NCI-H187 treated with DMSO at 0.1 percent for 48 hours (cell line): ENCODE measurements around the gene BCL2L2.

Source experiments
- DNase-seq: peaks from one replicate; lab custom pipeline; 2025; lab: John Stamatoyannopoulos, UW

The BCL2L2 gene

GRCh38 chr14:23299986-23300686, 6.5 kb upstream of the BCL2L2 start:
- no peak for DNase-seq

- no peak for DNase-seq
Observed at GRCh38 chr14:23300687-23301223, 5.9 kb upstream of the BCL2L2 start.

- peak; percentile 92 for DNase-seq
Observed at GRCh38 chr14:23301288-23301968, 5.2 kb upstream of the BCL2L2 start.

GRCh38 chr14:23301969-23302289, 4.7 kb upstream of the BCL2L2 start:
- DNase-seq = no peak

GRCh38 chr14:23302290-23303225, 4.1 kb upstream of the BCL2L2 start, which contains the start of gene PPP1R3E:
PPP1R3E (minus strand) TSS chr14:23302859; CDS start chr14:23302576, 283 bp downstream.
- peak; percentile 56 for DNase-seq

- no peak for DNase-seq
Observed at GRCh38 chr14:23307146-23307530, 505 bp downstream of the BCL2L2 start.

GRCh38 chr14:23307687-23308644, 1.3 kb downstream of the BCL2L2 start:
- DNase-seq = no peak

- DNase-seq = no peak
Observed at GRCh38 chr14:23308721-23309445, 2.2 kb downstream of the BCL2L2 start.

GRCh38 chr14:23310546-23310945, 3.9 kb downstream of the BCL2L2 start:
- DNase-seq = no peak

GRCh38 chr14:23316300-23316699, 9.7 kb downstream of the BCL2L2 start:
- DNase-seq = no peak

GRCh38 chr14:23319746-23320583, 13.3 kb downstream of the BCL2L2 start:
- no peak for DNase-seq

- peak; percentile 98 for DNase-seq
Observed at GRCh38 chr14:23320584-23321571, 14.2 kb downstream of the BCL2L2 start, which contains the start of gene PABPN1. PABPN1 (plus strand) TSS chr14:23321457; CDS start chr14:23321470, 13 bp downstream.

GRCh38 chr14:23321572-23322547, 15.2 kb downstream of the BCL2L2 start:
- no peak for DNase-seq

- no peak for DNase-seq
Observed at GRCh38 chr14:23322568-23323517, 16.2 kb downstream of the BCL2L2 start.

GRCh38 chr14:23323838-23324454, 17.3 kb downstream of the BCL2L2 start:
- no peak for DNase-seq
